ENCODE data around the gene SPIN1. TPM values are rescaled to one million over a fixed set of nuclear protein-coding genes. Genes with fewer than 3 reads are reported as not detected.
"Not testable (repeated sequence)": the region's sequence is repeated elsewhere in the genome, so short reads cannot be mapped to it uniquely, and the experiment has no call there.

SPIN1 gene
- polyA plus RNA-seq, 1 donor = 83.0 TPM

- no CpG with 5 or more reads among the region's 2 CpGs for WGBS (ENCODE audit: insufficient coverage, low lambda C conversion rate)
- no peak for DNase-seq
- H3K27ac ChIP-seq (ENCODE audit: low read length) = no peak overlapping the region
- no peaks in the 10 kb centered on the region for H3K36me3 ChIP-seq (ENCODE audit: control insufficient read depth, insufficient read depth, low read length)
- H3K9me3 ChIP-seq (ENCODE audit: control insufficient read depth, low read depth, low read length) = no peaks in the 10 kb centered on the region
- H3K4me3 ChIP-seq (ENCODE audit: low read length) = no peak overlapping the region
- H3K27me3 ChIP-seq (ENCODE audit: control insufficient read depth, insufficient read depth, low read length) = no peaks in the 10 kb centered on the region
- H3K4me1 ChIP-seq (ENCODE audit: control insufficient read depth, insufficient read depth, low read length) = no peaks in the 10 kb centered on the region
Observed at GRCh38 chr9:88362681-88363080, 25.6 kb upstream of the SPIN1 start.

DNA sequence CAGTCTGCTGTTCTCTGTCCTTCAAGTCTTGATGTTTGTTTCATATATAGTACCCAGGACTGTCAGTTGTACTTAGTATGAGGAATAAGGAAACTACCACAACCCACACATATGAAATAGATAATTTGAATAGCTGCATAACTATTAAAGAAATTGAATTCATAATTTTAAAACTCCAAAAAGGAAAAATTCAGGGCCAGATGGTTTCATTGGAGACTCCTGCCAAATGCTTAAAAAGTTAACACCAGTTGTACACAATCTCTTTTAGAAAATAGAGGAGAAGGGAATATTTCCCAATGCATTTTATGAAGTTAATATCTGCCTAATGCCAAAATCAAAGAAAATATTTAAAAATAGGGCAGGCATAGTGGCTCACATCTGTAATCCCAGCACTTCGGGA lies 24.6 kb upstream of the SPIN1 start:
- Histone ChIP-seq H3K27ac (ENCODE audit: low read length) (no peak overlapping the region), H3K9me3 (ENCODE audit: control insufficient read depth, low read depth, low read length) (no peaks in the 10 kb centered on the region), H3K36me3 (ENCODE audit: control insufficient read depth, insufficient read depth, low read length) (no peaks in the 10 kb centered on the region), H3K4me3 (ENCODE audit: low read length) (no peak overlapping the region), H3K4me1 (ENCODE audit: control insufficient read depth, insufficient read depth, low read length) (no peaks in the 10 kb centered on the region), H3K27me3 (ENCODE audit: control insufficient read depth, insufficient read depth, low read length) (no peaks in the 10 kb centered on the region)
- DNase-seq = no peak
- WGBS (ENCODE audit: insufficient coverage, low lambda C conversion rate) = 80% methylated on average over 1 of the region's 1 CpG

GRCh38 chr9:88364706-88365105 lies 23.5 kb upstream of the SPIN1 start:
- Histone ChIP-seq H3K9me3 (ENCODE audit: control insufficient read depth, low read depth, low read length) (no peaks in the 10 kb centered on the region), H3K27ac (ENCODE audit: low read length) (no peak overlapping the region), H3K4me3 (ENCODE audit: low read length) (no peak overlapping the region), H3K4me1 (ENCODE audit: control insufficient read depth, insufficient read depth, low read length) (no peaks in the 10 kb centered on the region), H3K27me3 (ENCODE audit: control insufficient read depth, insufficient read depth, low read length) (no peaks in the 10 kb centered on the region), H3K36me3 (ENCODE audit: control insufficient read depth, insufficient read depth, low read length) (no peaks in the 10 kb centered on the region)
- WGBS (ENCODE audit: insufficient coverage, low lambda C conversion rate) = no CpG with 5 or more reads among the region's 2 CpGs
- DNase-seq = no peak

DNA sequence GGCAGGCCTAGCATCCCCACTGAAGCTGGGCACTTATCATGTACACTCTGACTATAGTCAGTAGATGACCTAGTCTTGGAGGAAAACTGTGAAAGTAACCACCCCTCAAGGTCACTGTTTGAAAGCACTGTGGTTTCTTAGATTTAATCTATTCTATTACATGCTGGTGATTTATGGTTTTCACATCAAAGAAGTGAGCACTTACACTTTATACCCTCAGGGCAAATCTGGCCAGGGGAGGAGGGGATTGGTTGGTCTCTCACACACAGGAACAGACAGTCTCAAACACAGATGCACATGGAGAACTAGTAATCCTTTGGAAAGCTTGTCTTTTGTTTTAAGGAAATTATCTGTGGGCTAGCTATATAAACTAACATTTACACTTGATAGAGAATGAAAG lies 17.9 kb upstream of the SPIN1 start:
- Histone ChIP-seq H3K4me1 (ENCODE audit: control insufficient read depth, insufficient read depth, low read length) (no peaks in the 10 kb centered on the region), H3K36me3 (ENCODE audit: control insufficient read depth, insufficient read depth, low read length) (no peaks in the 10 kb centered on the region), H3K27ac (ENCODE audit: low read length) (no peak overlapping the region), H3K4me3 (ENCODE audit: low read length) (no peak overlapping the region), H3K27me3 (ENCODE audit: control insufficient read depth, insufficient read depth, low read length) (no peaks in the 10 kb centered on the region), H3K9me3 (ENCODE audit: control insufficient read depth, low read depth, low read length) (no peaks in the 10 kb centered on the region)
- no peak for DNase-seq

- Histone ChIP-seq H3K36me3 (ENCODE audit: control insufficient read depth, insufficient read depth, low read length) (no peaks in the 10 kb centered on the region), H3K27me3 (ENCODE audit: control insufficient read depth, insufficient read depth, low read length) (no peaks in the 10 kb centered on the region), H3K27ac (ENCODE audit: low read length) (no peak overlapping the region), H3K4me3 (ENCODE audit: low read length) (no peak overlapping the region), H3K9me3 (ENCODE audit: control insufficient read depth, low read depth, low read length) (peaks cover 7% of the 10 kb centered on the region), H3K4me1 (ENCODE audit: control insufficient read depth, insufficient read depth, low read length) (no peaks in the 10 kb centered on the region)
- DNase-seq = no peak
- WGBS (ENCODE audit: insufficient coverage, low lambda C conversion rate) = no CpG with 5 or more reads among the region's 2 CpGs
Observed at GRCh38 chr9:88372103-88372654, 16.1 kb upstream of the SPIN1 start.

DNA sequence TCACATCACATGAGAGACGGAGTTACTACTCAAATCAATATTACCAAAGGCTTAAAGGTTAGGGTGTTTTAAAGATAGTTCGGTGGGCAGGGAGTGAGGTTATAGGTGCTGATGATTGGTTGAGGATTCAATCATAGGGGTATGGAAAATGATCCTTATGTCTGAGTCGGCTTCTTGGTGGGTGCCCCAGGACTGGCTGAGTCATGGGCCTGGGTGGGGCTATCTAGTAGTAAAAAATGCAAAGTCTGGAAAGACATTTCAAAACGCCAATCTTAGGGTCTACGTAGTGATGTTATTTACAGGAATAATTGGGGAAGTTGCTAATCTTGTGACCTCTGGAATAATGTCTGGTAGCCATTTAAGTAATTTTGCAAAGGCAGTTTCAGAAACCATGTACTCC lies 15.2 kb upstream of the SPIN1 start:
- Histone ChIP-seq H3K4me3 (ENCODE audit: low read length) (no peak overlapping the region), H3K27ac (ENCODE audit: low read length) (no peak overlapping the region), H3K36me3 (ENCODE audit: control insufficient read depth, insufficient read depth, low read length) (no peaks in the 10 kb centered on the region), H3K27me3 (ENCODE audit: control insufficient read depth, insufficient read depth, low read length) (no peaks in the 10 kb centered on the region), H3K4me1 (ENCODE audit: control insufficient read depth, insufficient read depth, low read length) (no peaks in the 10 kb centered on the region), H3K9me3 (ENCODE audit: control insufficient read depth, low read depth, low read length) (peaks cover 7% of the 10 kb centered on the region)
- no peak for DNase-seq
- 100% methylated on average over 1 of the region's 5 CpGs for WGBS (ENCODE audit: insufficient coverage, low lambda C conversion rate)

DNA sequence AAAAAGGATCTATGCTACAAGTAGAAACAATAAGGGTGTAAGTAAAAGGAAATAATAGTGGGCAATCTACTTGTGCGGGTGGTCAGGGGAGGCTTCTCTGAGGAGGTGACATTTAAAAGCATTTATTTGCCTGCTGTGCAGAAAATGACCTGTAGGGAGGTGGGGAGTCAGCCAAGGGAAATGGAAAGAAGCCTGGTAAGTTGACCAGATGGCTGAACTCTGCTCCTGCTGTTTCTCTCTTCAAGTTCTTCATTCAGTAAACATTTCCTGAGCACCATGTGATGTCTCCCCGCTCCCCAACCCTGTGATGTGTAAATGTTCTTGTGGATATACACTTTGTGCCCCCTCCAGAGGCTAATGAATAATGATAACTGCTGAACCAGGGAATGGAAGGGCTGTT lies 9.9 kb upstream of the SPIN1 start:
- H3K27ac ChIP-seq (ENCODE audit: low read length) = no peak overlapping the region
- H3K27me3 ChIP-seq (ENCODE audit: control insufficient read depth, insufficient read depth, low read length) = no peaks in the 10 kb centered on the region
- WGBS (ENCODE audit: insufficient coverage, low lambda C conversion rate) = no CpG with 5 or more reads among the region's 2 CpGs
- no peak for DNase-seq
- no peaks in the 10 kb centered on the region for H3K4me1 ChIP-seq (ENCODE audit: control insufficient read depth, insufficient read depth, low read length)
- H3K36me3 ChIP-seq (ENCODE audit: control insufficient read depth, insufficient read depth, low read length) = no peaks in the 10 kb centered on the region
- H3K4me3 ChIP-seq (ENCODE audit: low read length) = no peak overlapping the region
- peaks cover 7% of the 10 kb centered on the region for H3K9me3 ChIP-seq (ENCODE audit: control insufficient read depth, low read depth, low read length)

GRCh38 chr9:88379352-88379751 lies 8.9 kb upstream of the SPIN1 start:
- Histone ChIP-seq H3K9me3 (ENCODE audit: control insufficient read depth, low read depth, low read length) (peaks cover 7% of the 10 kb centered on the region), H3K27me3 (ENCODE audit: control insufficient read depth, insufficient read depth, low read length) (no peaks in the 10 kb centered on the region), H3K36me3 (ENCODE audit: control insufficient read depth, insufficient read depth, low read length) (no peaks in the 10 kb centered on the region), H3K27ac (ENCODE audit: low read length) (no peak overlapping the region), H3K4me1 (ENCODE audit: control insufficient read depth, insufficient read depth, low read length) (no peaks in the 10 kb centered on the region), H3K4me3 (ENCODE audit: low read length) (no peak overlapping the region)
- WGBS (ENCODE audit: insufficient coverage, low lambda C conversion rate) = no CpG with 5 or more reads among the region's 3 CpGs
- no peak for DNase-seq

GRCh38 chr9:88380118-88380517 lies 8.1 kb upstream of the SPIN1 start:
- H3K27me3 ChIP-seq (ENCODE audit: control insufficient read depth, insufficient read depth, low read length) = no peaks in the 10 kb centered on the region
- H3K27ac ChIP-seq (ENCODE audit: low read length) = no peak overlapping the region
- no peak for DNase-seq
- H3K9me3 ChIP-seq (ENCODE audit: control insufficient read depth, low read depth, low read length) = peaks cover 7% of the 10 kb centered on the region
- WGBS (ENCODE audit: insufficient coverage, low lambda C conversion rate) = 83% methylated on average over 1 of the region's 1 CpG
- no peaks in the 10 kb centered on the region for H3K4me1 ChIP-seq (ENCODE audit: control insufficient read depth, insufficient read depth, low read length)
- no peaks in the 10 kb centered on the region for H3K36me3 ChIP-seq (ENCODE audit: control insufficient read depth, insufficient read depth, low read length)
- no peak overlapping the region for H3K4me3 ChIP-seq (ENCODE audit: low read length)

DNA sequence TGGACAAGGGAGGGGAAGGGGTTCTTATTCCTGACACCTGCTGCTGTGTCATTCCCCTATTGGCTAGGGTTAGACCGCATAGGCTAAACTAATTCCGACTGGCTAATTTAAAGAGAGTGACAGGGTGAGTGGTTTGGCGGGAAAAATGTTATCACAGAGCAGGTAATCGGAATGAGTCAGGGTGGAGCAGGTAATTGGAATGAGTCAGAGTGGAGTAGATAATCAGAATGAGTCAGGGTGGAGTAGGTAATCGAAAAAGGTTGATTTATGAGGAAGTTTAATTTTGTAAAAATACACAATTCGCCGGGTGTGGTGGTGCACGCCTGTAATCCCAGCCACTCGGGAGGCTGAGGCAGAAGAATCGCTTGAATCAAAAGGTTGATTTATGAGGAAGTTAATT lies 6.9 kb upstream of the SPIN1 start:
- DNase-seq = peak in 1 of 2 donors; percentile 37
- 55% methylated on average over 7 of the region's 10 CpGs for WGBS (ENCODE audit: insufficient coverage, low lambda C conversion rate)
- H3K27ac ChIP-seq (ENCODE audit: low read length) = not testable (repeated sequence)

DNA sequence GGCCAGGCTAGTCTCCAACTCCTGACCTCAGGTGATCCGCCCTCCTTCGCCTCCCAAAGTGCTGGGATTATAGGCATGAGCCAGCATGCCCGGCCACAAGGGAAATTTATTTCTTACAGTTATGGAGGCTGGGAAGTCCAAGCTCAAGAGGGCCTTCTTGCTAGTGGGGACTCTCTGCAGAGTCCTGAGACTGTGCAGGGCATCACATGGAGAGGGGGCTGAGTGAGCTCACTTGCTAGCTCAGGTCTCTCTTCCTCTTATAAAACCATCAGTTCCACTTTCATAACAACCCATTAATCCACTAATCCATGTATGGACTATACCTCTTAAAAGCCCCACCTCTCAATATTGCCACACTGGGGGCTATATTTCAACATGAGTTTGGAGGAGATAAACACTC lies 5.1 kb upstream of the SPIN1 start:
- H3K36me3 ChIP-seq (ENCODE audit: control insufficient read depth, insufficient read depth, low read length) = no peaks in the 10 kb centered on the region
- H3K9me3 ChIP-seq (ENCODE audit: control insufficient read depth, low read depth, low read length) = no peaks in the 10 kb centered on the region
- no CpG with 5 or more reads among the region's 3 CpGs for WGBS (ENCODE audit: insufficient coverage, low lambda C conversion rate)
- H3K4me3 ChIP-seq (ENCODE audit: low read length) = no peak overlapping the region
- DNase-seq = no peak
- H3K27ac ChIP-seq (ENCODE audit: low read length) = no peak overlapping the region
- H3K4me1 ChIP-seq (ENCODE audit: control insufficient read depth, insufficient read depth, low read length) = peaks cover 7% of the 10 kb centered on the region
- H3K27me3 ChIP-seq (ENCODE audit: control insufficient read depth, insufficient read depth, low read length) = no peaks in the 10 kb centered on the region

More for the DNA sequence above, 6.9 kb upstream of the SPIN1 start:
- not testable (repeated sequence) for H3K4me1 ChIP-seq (ENCODE audit: control insufficient read depth, insufficient read depth, low read length); H3K4me3 ChIP-seq (ENCODE audit: low read length); H3K9me3 ChIP-seq (ENCODE audit: control insufficient read depth, low read depth, low read length); H3K36me3 ChIP-seq (ENCODE audit: control insufficient read depth, insufficient read depth, low read length); H3K27me3 ChIP-seq (ENCODE audit: control insufficient read depth, insufficient read depth, low read length)
